DMS79 treated with DMSO at 0.1 percent for 48 hours (cell line): ENCODE results near the gene ZNF438.
"Not testable (repeated sequence)": the region's sequence is repeated elsewhere in the genome, so short reads cannot be mapped to it uniquely, and the experiment has no call there.

ENCODE experiments used
- DNase-seq: peaks from one replicate; lab custom pipeline; 2025; lab: John Stamatoyannopoulos, UW

Gene ZNF438

DNA sequence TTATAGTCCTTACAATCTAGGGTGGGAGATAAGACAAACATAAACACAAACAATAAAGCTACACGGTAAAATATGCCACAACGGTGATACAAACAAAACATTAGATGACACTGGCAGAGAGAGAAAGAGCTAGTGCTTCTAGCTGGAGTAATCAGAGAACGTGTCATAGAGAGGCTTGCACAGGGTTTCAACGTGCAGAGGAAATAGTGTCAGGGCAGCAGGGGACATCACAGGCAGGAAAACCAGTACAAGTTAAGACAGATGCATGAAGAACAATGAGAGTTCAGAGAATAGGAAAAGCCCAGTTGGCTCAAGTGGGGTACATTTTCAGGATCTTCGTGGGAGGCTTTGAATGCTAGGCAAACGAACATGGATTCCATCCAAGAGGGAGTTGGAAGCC lies 91.4 kb downstream of the ZNF438 start:
- DNase-seq: no peak

DNA sequence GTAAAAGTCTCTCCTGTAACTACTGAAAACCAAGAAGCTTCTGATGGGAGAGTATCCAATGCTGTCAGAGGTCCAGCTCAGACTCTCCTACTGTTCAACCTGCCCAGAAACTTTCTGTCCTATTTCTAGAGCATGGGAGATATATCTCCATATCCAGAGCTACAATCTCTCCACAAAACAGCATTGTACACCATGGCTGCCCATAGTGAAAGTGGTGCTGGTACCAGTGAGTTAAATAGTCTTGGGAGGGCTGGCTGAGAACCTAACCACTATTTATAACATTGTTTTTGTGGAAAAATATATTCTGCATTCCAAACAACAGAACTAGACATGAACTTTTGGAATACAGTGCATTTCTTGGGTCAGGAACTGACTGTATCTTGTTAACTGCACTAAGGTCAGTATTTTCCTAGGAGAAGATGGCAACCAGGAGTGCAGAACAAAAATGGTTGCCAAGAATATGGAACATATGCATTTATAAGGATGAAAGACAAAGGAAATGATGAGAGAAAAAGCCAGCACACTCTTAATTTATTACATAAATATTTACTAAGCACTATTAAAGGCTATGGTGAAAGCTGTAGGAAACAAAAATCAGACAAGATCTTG lies 91.9 kb downstream of the ZNF438 start:
- no peak for DNase-seq

DNA sequence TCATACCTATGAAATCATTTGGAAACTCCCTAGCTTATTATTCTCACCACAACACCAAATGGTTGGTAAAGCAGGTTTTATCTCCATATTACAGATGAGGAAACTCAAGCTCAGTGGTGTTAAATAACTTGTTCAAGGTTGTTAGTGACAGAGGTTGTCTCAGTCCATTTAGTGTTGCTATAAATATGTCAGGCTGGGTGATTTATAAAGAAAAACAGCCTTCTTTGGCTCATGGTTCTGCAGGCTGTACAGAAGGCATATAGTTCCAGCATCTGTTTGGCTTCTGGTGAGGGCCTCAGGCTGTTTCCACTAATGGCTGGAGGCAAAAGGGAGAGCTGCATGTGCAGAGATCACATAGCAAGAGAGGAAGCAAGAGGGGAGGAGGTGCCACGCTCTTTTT lies 96.6 kb downstream of the ZNF438 start:
- no peak for DNase-seq

DNA sequence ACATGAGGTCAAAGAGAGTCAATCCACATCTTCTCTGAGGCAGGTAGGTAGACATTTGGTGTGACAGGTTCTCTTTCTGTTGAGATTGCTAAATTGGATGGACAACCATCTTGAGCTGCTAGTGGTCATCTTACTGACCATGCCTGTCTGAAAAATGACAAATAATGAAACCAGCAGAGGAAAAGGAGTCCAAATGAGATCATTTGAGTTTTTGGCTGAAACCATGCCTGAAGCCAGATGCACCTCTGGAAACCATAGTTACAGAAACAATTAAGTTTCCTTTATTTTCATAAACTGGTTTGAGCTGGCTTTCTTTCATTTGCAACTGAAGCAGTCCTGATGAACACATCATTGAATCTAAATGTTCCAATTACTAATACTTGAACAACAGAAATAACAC lies 100.6 kb downstream of the ZNF438 start:
- DNase-seq: no peak

- no peak for DNase-seq
Observed at GRCh38 chr10:30929901-30930520, 101.7 kb downstream of the ZNF438 start.

GRCh38 chr10:30929311-30929729 lies 102.3 kb downstream of the ZNF438 start:
- DNase-seq: not testable (repeated sequence)

GRCh38 chr10:30928742-30929141 lies 102.9 kb downstream of the ZNF438 start:
- no peak for DNase-seq

- no peak for DNase-seq
Observed at GRCh38 chr10:30918651-30919050, 113.0 kb downstream of the ZNF438 start.

DNA sequence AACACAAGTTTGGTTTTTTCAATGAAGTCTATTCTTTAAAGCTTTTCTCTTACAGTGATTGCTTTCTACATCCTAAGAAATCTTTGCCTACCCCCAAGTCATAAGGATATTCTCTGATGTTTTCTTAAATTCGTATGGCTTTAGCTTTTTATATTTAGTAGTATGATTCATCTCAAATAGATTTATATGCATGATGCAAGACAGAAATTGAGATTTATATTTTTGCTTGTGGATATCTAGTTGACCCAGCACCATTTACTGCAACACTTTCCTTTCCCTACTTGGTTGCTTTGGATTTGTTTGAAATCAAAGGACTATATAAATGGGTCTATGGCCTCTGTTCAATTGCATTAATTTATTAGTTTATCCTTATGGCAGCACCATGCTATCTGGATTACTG lies 113.9 kb downstream of the ZNF438 start:
- no peak for DNase-seq

DNA sequence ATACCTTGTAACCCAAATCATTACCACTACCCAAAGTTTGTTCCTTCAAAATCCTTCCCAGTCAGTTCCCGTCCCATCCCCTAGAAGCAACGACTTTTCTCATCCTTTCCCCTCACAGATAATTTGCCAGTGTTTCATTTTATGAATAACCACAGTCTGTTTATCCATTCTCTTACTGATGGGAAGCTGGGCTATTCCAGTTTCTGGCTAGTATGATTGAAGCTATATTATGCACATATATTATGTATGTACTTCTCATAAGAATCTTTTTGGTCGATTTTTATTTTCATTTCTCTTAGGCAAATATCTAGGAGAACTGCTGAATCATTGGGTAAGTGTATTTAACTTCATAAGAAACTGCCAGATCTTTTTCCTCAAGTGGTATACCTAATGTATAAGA lies 114.6 kb downstream of the ZNF438 start:
- no peak for DNase-seq

DNA sequence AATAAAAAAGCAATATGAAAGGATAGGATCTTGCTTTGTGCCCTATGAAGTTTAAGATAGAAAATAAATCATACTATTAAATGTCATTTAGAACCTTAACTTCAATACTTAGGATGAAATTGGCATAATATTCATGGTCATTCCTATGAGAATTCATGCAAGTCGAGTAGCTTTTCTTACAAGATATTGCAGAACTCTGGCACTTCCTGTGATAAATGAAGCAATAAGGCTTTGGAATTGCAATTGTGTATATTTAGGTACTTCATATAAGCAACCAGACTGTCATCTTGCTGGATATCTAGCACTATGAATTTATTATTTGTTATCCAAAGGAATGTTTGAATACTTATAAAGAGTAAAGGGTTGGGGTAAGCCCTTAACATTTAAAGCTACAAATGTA lies 116.5 kb downstream of the ZNF438 start:
- DNase-seq: no peak

DNA sequence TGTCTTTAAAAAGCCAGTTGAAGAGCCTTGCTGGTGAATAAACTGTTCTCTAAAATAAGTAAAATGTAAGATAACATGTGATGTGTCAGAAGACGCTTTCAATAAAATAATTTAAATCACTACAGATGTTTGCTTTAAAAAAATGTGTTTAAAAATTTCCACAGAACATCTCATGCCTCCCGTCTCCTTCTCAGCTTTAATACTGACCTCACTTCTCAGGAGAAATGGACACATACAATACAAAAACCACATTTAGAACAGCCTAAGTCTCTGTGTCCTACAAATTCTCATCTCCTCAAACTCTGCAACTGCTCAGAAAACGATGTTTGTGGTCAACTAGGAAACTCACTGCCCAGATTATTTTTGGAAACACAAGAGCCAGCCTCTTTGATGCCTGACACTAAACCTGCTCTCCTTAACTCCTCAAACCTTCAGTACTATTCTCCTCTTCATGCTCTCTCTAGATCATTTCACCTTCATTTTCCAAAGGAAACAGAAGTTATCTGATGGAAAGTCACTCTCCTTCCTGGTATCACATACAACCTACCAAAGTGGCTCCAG lies 120.3 kb downstream of the ZNF438 start:
- DNase-seq: no peak

- DNase-seq: no peak
Observed at GRCh38 chr10:30903397-30904138, 128.1 kb downstream of the ZNF438 start.

GRCh38 chr10:30902621-30903396 lies 128.9 kb downstream of the ZNF438 start:
- DNase-seq: no peak

DNA sequence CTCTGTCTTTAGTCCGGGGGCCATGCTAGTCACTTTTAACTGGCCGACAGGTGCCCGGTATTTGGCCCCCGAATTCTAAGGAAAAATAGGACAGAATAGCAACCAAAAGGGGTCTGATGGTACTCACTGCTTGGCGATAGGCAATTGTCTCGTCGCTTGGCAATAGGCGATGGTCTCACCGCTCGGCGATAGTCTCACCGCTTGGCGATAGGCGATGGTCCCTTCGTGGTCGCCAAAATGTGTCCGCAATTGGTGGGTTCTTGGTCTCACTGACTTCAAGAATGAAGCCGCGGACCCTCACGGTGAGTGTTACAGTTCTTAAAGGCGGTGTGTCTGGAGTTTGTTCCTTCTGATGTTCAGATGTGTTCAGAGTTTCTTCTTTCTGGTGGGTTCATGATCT lies 130.2 kb downstream of the ZNF438 start:
- DNase-seq: not testable (repeated sequence)

DNA sequence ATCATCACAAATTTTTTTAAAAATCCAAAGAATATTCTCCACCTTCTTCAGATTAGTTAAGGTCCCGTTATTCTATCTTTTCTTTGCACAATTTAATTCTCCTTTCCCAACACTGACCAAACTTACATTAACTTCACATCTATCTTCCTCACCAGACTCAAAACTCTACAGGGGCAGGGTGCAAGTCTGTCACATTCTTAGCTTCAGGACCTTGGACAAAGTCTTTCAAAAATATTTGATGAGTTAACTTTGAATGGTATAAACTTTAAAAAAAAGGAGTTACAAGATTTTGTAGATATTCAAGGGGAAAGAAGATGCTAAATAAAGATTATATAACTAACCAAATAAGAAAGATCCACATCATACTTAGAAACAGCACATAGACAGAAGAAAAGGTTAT lies 132.7 kb downstream of the ZNF438 start:
- no peak for DNase-seq

DNA sequence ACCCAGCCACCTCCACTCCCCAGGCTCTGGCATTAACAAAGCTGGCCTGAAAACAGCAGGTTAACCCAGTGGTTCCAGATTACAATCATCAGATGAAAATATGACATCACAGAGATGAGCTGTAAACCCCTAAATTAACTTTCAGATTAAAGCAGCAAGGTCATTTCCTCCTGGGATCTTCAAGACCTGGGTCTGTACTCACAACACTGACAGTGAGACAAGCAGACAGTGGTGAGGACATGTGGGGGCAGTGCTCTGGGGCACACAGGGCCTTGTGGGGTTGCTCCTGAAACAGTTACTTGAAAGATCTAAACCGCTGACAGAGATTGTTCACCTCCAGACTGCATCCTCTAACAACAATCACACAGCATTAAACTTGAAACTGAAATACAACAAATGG lies 134.1 kb downstream of the ZNF438 start:
- no peak for DNase-seq

GRCh38 chr10:30897048-30897447 lies 134.6 kb downstream of the ZNF438 start:
- DNase-seq: no peak

- no peak for DNase-seq
Observed at GRCh38 chr10:30894221-30894620, 137.4 kb downstream of the ZNF438 start.

DNA sequence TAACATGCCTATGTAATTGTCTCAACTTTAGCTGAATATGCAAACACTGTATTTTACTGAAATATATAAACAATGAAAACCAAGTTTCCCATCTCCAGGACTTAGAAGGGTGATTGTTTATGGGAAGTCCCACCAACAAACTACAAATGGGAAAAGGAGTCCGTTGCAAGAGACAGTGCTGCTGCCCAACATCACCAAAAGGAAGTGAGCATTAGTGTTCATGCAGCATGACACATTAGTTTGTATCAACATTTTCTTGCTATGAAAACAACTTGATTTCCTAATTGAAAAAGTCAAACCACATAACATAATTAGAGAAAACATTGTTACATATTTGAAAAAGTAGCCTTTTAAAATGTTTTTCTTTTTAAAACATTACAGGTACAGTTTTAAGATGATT lies 138.5 kb downstream of the ZNF438 start:
- DNase-seq: no peak

- no peak for DNase-seq
Observed at GRCh38 chr10:30887839-30888238, 143.8 kb downstream of the ZNF438 start.

DNA sequence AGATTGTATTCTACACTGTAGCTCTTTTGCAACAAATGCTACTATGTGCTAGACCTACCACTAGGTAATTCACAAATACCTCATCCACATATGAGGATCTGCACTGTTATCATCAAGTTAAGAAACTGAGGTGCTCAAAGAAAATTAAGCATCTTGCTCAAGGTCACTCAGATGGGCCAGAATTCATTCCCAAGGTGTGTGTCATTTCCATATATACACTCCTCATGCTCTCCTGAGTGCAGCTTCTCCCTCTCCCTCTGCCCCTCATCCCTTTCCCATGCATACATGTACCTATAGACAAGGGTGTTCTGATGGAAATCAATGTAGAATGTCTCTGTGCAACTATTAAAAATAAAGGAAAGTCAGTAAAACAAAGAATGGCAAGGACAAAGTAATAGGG lies 146.2 kb downstream of the ZNF438 start:
- no peak for DNase-seq
